ENCODE results near the gene WNT11.

DNA sequence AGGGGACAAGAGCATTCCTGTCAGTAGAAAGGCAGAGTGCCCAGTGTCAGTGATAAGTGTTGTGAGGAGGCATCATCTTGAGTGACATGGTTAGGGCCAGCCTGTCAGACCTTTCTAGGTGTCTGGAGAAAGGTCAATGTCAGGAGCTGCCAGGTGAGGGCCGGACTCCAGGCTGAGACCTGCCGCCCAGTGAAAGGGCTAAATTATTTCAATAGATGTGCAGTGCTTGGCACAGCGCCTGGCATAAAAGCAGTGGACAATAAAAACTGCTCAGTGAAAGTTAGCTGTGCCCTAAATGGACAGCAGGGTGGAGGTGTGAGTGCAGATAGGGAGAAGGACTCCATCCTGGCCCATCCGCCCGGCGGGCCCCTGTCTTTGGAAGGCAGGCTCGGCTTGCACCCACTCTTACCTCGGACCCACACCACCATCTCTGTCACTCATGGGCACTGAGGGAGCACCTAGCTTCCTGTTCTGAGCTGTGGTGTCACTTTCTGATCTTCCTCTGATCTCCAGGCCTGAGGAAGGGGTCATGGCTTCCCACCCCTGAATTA is 23.5 kb upstream of the WNT11 start:
- TF ChIP-seq EZH2 (IDR thresholded peaks at IDR 0.05; ENCODE audit: low read length, unreplicated experiment) = no peak
- TF ChIP-seq, protein P1, sequence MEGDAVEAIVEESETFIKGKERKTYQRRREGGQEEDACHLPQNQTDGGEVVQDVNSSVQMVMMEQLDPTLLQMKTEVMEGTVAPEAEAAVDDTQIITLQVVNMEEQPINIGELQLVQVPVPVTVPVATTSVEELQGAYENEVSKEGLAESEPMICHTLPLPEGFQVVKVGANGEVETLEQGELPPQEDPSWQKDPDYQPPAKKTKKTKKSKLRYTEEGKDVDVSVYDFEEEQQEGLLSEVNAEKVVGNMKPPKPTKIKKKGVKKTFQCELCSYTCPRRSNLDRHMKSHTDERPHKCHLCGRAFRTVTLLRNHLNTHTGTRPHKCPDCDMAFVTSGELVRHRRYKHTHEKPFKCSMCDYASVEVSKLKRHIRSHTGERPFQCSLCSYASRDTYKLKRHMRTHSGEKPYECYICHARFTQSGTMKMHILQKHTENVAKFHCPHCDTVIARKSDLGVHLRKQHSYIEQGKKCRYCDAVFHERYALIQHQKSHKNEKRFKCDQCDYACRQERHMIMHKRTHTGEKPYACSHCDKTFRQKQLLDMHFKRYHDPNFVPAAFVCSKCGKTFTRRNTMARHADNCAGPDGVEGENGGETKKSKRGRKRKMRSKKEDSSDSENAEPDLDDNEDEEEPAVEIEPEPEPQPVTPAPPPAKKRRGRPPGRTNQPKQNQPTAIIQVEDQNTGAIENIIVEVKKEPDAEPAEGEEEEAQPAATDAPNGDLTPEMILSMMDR (conservative IDR thresholded peaks at IDR 0.05; ENCODE audit: low read depth, low read length) = no peak
- TF ChIP-seq EZH2phosphoT487 (IDR thresholded peaks at IDR 0.05; ENCODE audit: borderline replicate concordance, low read length) = no peak
